H1 (cell line): Measurements from ENCODE around the gene CORO1C.

Experiments
- ASH2L ChIP-seq: fragments of 200-600, 300-600 bp; sonication (generic); IDR thresholded peaks from one replicate; pipeline ENCODE4 v1.7.1; 2017; ENCODE audit warnings: low read length
- CHD2 ChIP-seq: IDR thresholded peaks from 2 replicates; pipeline ENCODE4 v1.6.1; 2012; ENCODE audit warnings: low read length, improper control_type of control experiment
- CREB1 ChIP-seq: IDR thresholded peaks from 2 replicates; pipeline ENCODE4 v1.6.1; 2012; ENCODE audit warnings: inconsistent platforms
- CTCF ChIP-seq, 3 experiments: IDR thresholded peaks; 1 replicate in 2 of 3; 2 replicates in 1 of 3; pipeline versions ENCODE4 v1.5.1 to v1.6.1; 2011; ENCODE audit warnings: low read length in 3 of 3, mild to moderate bottlenecking in 3 of 3, inconsistent platforms in 2 of 3, low read depth in 1 of 3, moderate library complexity in 1 of 3; ENCODE audit not compliant: insufficient read depth in 1 of 3; ENCODE audit errors: control extremely low read depth in 1 of 3
- EZH2 ChIP-seq: fragments of 200-600 bp; sonication (generic); IDR thresholded peaks from 2 replicates; pipeline ENCODE4 v1.7.1; 2012; ENCODE audit warnings: low read depth, mild to moderate bottlenecking, moderate library complexity, low read length, inconsistent platforms; ENCODE audit not compliant: severe bottlenecking
- SP1 ChIP-seq: IDR thresholded peaks from 2 replicates; pipeline ENCODE4 v1.6.1; 2011; ENCODE audit warnings: low read depth, low read length
- TAF1 ChIP-seq: IDR thresholded peaks from 2 replicates; pipeline ENCODE4 v1.6.1; 2011; ENCODE audit warnings: mild to moderate bottlenecking, low read depth, low read length

DNA sequence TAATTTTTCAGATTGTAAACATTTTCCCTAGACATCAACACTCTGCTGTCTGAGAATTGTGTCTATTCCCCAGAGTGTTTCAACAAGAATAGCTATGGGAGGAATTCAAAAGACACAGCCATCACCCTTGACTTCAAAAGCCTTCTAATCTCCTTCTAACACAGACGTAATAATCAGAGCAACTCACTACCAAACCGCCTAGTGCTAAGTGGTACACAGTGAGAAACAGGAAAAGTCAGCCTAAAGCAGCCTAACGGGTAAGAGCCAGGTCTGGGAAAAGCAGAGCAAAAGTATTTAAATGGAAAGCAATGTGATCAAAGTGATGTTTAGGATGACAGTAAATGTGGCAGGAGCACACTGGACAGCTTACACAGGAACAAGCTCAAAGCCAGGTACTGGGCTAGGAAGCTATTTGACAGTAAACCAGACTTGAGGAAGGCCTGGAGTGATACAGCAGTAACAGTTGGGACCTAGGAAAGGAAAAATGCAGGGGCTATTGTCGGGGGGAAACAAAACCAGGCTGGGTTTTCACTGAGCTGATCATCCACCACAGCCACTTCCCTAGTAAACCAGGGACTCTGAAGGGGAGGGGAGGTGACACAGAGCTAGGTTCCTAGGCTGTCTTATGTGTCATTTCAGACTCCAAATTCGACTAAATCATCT is 29.4 kb downstream of the CORO1C start:
- TF ChIP-seq SP1 (no peak), CTCF (IDR thresholded peaks at IDR 0.05; ENCODE audit: control extremely low read depth in 1 of 3, insufficient read depth in 1 of 3, low read depth in 1 of 3, low read length in 3 of 3) (no peak), EZH2 (no peak), CREB1 (no peak), CHD2 (no peak), ASH2L (no peak), TAF1 (no peak)
